Activated naive CD4-positive, alpha-beta T cell treated with anti-CD3 and anti-CD28 coated beads, Interleukin-2, amount 50 U/mL, for 16 hours (primary cell): ENCODE measurements around the gene PLA2G2F.
A peak's percentile ranks its signal among the peaks of the same experiment; 100 is the strongest.

Experiments used
- DNase-seq: peaks from one replicate; pipeline ENCODE4 v3.0.0-alpha.2; 2020

PLA2G2F gene, protein sequence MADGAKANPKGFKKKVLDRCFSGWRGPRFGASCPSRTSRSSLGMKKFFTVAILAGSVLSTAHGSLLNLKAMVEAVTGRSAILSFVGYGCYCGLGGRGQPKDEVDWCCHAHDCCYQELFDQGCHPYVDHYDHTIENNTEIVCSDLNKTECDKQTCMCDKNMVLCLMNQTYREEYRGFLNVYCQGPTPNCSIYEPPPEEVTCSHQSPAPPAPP

GRCh38 chr1:20138961-20139550 is at the start of gene PLA2G2F:
TSS of gene PLA2G2F (plus strand) at chr1:20139323. CDS start at chr1:20139428, 105 bp downstream.
- no peak for DNase-seq

DNA sequence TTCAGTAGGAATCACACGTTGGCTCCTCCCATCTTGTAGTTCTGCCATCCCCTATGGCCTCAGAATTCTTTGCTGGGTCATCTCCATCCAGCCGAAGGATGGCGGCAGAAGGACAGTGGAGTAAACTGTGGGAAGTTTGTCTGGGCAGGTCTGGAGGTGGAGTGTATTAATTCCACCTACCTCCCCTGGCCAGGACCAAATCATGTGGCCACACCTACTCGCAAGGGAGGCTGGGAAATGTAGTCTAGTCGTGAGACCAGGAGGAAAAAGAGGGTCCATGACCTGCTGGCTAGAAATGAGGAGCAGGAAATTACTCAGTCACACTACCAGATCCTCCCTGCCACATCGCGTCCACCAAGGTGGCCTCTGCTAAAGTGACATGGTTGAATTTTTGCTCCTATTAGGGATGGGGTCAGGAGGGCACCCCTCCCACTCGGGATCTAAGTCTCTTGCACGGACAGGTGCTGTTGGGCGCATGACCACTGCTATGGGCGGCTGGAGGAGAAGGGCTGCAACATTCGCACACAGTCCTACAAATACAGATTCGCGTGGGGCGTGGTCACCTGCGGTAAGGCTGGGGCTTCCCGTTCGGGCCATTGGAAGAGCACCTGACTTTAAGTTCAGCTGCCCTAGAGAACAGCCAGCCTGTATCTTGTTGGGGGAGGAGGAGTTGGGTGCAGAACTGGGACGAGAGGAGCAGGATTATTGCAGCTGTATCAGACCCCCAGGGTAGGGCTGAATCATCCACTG is 49.6 kb upstream of the PLA2G2F start:
- no peak for DNase-seq

DNA sequence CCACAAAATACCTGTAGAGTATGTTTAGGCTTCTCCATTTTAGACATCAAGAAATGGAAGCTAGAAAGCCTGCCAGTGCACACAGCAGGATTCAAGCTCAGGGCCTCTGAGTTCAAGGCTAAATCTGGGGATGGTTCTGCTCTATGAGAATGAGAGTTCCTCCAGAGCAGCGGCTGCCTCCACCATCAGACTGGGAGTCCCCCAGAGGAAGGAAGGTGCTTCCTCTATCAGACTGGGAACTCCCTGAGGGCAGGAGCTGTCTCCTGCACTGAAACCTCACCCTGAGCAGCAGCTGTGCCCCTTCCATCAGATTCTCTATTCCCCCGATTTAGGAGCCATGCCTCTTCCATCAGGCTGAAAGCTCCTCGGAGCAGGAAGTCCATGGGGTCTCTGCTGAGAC is 49.0 kb upstream of the PLA2G2F start:
- DNase-seq: no peak

- no peak for DNase-seq
Measured at GRCh38 chr1:20090641-20091040, 48.5 kb upstream of the PLA2G2F start.

GRCh38 chr1:20093303-20093702 is 45.8 kb upstream of the PLA2G2F start:
- DNase-seq: no peak

DNA sequence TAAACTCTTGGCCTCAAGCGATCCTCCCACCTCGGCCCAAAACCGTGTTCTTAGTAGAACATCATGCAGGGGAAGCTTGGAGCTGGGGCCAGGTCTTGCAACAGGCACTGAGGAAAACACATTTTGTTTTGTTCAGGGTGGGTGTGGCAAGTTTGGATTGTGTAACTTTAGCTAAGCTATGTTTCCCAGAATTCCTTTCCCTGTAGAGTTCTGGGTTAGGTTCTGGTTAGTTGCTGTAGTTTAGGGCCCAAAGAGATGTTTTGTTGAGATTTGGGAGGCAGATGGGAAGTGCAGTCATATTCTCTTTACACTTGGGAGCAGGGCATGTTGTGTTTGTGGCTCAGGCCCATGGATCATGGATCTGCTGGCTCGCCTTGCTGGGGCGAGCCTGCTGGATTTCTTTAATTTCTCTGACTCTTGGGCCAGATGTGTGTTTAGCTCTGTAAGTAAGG is 45.2 kb upstream of the PLA2G2F start:
- no peak for DNase-seq

DNA sequence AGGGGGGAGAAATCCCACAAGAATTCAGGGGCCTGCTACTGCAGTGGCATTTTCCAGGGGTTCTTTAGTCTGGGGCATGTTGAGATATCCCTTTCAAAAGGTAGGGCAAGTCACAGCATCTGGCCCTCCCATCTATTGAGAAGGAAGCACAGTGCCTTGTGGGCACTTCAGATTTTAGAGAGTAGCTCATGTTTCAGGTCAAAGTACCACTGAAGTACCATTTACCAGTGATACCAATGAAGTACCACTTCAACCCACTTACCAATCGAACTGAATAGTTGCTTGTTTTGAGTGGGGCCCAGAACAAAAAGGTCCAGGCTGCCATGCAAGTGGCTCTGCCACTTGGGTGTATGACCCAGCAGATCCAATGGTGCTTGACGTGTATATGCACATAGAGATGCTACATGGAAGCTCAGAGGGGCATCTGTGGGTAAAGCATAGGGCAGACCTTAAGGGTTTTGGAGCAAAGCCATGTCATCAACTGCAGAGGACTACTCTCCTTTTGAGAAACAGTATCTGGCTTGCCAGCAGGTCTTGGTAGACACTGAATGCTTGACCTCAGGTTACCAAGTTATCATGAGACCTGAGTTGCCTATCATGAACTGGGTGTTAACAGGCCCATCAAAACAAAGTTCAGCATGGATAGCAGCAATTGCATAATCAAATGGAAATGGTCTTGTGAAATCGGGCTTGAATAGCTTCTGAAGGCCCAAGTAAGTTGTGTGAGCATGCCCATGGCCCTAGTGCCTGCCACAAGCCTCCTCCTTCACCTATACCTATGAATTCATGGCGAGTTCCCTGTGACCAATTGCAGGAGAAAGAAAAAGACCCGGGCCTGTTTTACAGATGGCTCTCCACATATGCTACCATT is 43.3 kb upstream of the PLA2G2F start:
- no peak for DNase-seq

DNA sequence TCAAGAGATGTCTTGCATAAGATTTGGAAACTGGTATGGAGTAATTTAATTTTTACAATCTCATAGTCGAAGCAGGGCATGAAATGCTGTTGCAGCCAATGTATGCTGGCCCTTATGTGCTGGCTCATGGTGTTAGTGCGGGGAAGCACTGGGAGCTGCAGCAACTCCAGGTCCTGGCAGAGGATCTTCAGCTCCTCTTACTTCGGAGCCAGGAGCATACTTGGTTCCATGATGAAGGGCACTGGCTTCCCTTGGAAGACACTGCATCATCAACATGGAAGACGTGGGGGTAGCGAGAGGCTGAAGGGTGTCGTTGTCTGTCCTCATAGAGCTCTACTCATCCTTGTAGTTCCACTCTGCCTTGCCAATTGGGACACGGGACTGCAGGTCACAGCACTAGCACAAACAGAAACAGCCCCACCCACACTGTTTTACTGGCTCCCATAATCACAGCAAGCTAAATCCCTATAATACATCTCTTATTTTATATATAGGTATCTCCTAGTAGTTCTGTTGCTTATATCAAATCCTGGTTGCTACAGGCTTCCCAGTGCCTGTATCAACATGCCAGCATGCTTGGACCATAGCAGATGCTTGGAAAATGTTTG is 42.2 kb upstream of the PLA2G2F start:
- DNase-seq: no peak

GRCh38 chr1:20099533-20099932 is 39.6 kb upstream of the PLA2G2F start:
- DNase-seq: no peak

DNA sequence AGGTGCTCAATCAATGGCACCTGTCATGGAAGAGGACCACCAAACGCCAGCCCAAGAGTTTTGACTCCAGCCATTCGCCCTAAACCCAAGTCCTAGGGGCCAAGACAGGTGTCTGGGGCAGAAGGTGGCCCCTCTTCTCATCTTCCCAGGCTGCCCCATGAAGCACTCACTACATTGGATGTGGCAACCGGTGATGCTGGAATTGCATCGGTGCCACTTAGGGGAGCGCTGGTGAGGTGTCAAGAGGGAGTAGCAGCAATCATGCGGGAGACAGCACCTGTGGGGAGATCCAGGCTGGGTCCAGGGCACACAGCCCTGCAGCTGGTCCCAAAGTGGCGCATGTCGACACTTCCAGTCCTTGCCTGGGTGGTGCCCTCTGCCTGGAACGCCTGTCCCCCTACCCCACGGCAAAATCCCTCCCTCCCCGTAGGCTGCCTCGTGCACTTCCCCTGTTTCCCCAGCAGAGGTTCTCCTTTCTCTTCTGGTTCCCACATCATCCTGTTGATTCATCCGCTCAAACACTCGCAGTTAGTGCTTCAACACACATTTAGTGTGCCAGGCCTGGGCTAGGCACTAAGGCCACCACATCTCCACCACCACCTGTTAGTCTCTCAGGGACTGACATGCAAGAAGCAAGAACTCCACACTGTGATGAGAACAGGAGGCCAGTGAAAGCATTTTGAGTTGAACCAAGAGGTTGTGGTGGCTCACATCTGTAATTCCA is 38.3 kb upstream of the PLA2G2F start:
- DNase-seq: peak; percentile 26

GRCh38 chr1:20102875-20103274 is 36.2 kb upstream of the PLA2G2F start:
- no peak for DNase-seq

DNA sequence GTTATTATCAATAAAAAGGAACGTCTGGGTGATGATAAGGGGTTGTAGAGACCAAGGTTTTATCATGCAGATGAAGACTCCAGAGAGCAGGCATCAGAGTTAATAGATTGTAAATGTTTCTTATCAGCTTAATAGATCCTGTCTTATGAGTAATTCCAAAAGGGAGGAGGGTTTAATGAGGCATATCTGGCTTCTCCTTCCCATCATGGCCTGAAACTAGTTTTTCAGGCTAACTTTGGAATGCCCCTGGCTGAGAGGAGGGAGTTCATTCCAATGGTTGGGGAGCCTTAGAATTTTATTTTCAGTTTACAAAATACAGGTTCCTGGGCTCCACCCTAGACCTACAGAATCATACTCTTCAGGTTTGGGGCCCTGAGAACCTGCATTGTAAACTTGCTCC is 33.3 kb upstream of the PLA2G2F start:
- no peak for DNase-seq

- DNase-seq: no peak
Measured at GRCh38 chr1:20107351-20107750, 31.8 kb upstream of the PLA2G2F start.

- DNase-seq: no peak
Measured at GRCh38 chr1:20107796-20108195, 31.3 kb upstream of the PLA2G2F start.

- no peak for DNase-seq
Measured at GRCh38 chr1:20108366-20109123, 30.6 kb upstream of the PLA2G2F start.

DNA sequence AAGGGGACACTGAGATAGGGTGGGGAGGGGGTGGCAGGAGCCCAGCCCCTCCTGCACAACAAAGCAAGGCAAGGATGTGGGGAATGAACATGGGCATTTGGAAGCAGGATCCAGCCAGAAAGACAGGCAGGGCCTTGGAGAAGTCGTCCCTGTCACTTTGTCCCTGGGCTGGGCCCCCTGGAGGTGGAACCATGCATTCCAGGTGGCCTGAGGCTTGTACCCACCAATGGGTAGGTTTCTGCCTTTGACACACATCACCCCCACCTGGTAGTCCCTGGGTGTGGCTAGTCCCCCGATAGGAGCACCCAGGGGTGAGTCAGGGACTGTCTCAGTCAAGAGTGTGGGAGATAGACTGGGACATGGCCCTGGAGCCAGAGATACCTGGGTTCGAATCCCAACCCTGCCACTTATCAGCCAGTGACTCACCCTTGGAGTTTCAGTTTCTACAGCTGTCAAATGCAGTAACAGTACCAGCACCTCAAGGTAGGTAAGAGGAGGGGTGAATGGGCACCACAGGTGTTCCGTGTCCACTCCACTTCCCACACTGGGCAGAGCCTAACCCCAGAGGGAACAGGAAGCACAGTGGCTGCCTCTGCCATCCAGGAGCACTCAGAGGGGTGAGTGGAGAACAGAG is 29.8 kb upstream of the PLA2G2F start:
- no peak for DNase-seq

DNA sequence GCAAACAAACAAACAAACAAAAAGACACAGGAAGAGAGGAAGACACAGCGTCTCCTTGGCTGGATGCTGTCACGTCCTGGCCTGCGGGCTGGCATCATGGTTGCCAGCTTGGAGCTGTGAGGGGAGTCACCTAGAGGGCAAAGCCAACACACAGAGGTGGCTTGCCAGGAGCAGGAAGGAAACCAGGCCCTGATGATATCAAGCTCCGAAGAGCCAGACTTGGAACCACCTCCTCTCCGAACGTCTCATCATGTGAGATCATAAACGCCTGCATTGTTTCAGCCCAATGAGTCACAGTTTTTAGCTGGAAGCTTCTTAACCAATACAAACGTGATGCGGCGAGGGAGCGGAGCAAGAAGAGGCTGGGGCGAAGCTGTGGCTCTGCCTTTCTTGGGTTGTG is 28.4 kb upstream of the PLA2G2F start:
- no peak for DNase-seq

- no peak for DNase-seq
Measured at GRCh38 chr1:20111452-20111851, 27.7 kb upstream of the PLA2G2F start.

GRCh38 chr1:20112279-20113000 is 26.7 kb upstream of the PLA2G2F start:
- DNase-seq: no peak

GRCh38 chr1:20114021-20114648 is 25.0 kb upstream of the PLA2G2F start:
- no peak for DNase-seq
